ENCODE data around the gene STX7. TPM values are rescaled to one million over a fixed set of nuclear protein-coding genes. Genes with fewer than 3 reads are reported as not detected.

STX7 gene
- polyA plus RNA-seq, 3 donors: 49.7 to 85.1 (median 81.7) TPM

- H3K36me3 ChIP-seq (replicated peaks in 1 of 2; ENCODE audit: control insufficient read depth in 1 of 2, insufficient read depth in 2 of 2, low read length in 2 of 2): no peaks in the 10 kb centered on the region
- Mint-ChIP-seq H3K27me3 (ENCODE audit: low read depth in 3 of 3) (peaks cover 0 to 5% (median 1%) of the 10 kb centered on the region in 3 donors), H3K9me3 (no peaks in the 10 kb centered on the region), H3K4me3 (no peak overlapping the region), H3K4me1 (peaks cover 4% of the 10 kb centered on the region), H3K36me3 (no peaks in the 10 kb centered on the region), H3K27ac (no peak overlapping the region)
- H3K4me2 ChIP-seq (replicated peaks; ENCODE audit: extremely low read depth, low read length, poor library complexity, severe bottlenecking): no peak overlapping the region
- H3K4me1 ChIP-seq (ENCODE audit: control insufficient read depth in 1 of 2, insufficient read depth in 2 of 2, low read length in 2 of 2): no peaks in the 10 kb centered on the region
- H3K79me2 ChIP-seq (ENCODE audit: insufficient read depth, low read length): no peaks in the 10 kb centered on the region
- H3K27ac ChIP-seq (ENCODE audit: low read depth in 1 of 2, low read length in 2 of 2): no peak overlapping the region
- DNase-seq: no peak
- 90% methylated on average over 2 of the region's 2 CpGs for WGBS (ENCODE audit: insufficient coverage)
- H2AFZ ChIP-seq (ENCODE audit: insufficient read depth, low read depth, low read length, poor library complexity, severe bottlenecking): no peak overlapping the region
- H3K4me3 ChIP-seq (replicated peaks in 1 of 3; ENCODE audit: low read depth in 2 of 3, low read length in 3 of 3): no peak overlapping the region
- no peak overlapping the region for H3K9ac ChIP-seq (ENCODE audit: insufficient read depth, low read length, poor library complexity, severe bottlenecking)
- no peak for TF ChIP-seq CTCF (IDR thresholded peaks at IDR 0.05)
- H4K20me1 ChIP-seq (ENCODE audit: insufficient read depth, low read length): no peaks in the 10 kb centered on the region
- H3K9me3 ChIP-seq (replicated peaks in 1 of 2; ENCODE audit: control insufficient read depth in 1 of 2, insufficient read depth in 1 of 2, low read length in 2 of 2): no peaks in the 10 kb centered on the region
- no peaks in the 10 kb centered on the region for H3K27me3 ChIP-seq (ENCODE audit: control insufficient read depth in 2 of 2, insufficient read depth in 2 of 2, low read length in 2 of 2)
- intact Hi-C loops (cut with micrococcal nuclease): no loop called here
Measured at GRCh38 chr6:132526461-132526860, 13.5 kb upstream of the STX7 start.

- Mint-ChIP-seq H3K27ac (no peak overlapping the region), H3K4me1 (peaks cover 4% of the 10 kb centered on the region), H3K9me3 (no peaks in the 10 kb centered on the region), H3K36me3 (no peaks in the 10 kb centered on the region), H3K4me3 (no peak overlapping the region), H3K27me3 (ENCODE audit: low read depth in 3 of 3) (peaks cover 0 to 5% (median 3%) of the 10 kb centered on the region in 3 donors)
- H3K4me3 ChIP-seq (replicated peaks in 1 of 3; ENCODE audit: low read depth in 2 of 3, low read length in 3 of 3): no peak overlapping the region
- no peaks in the 10 kb centered on the region for H4K20me1 ChIP-seq (ENCODE audit: insufficient read depth, low read length)
- DNase-seq: no peak
- 0% methylated on average over 1 of the region's 4 CpGs for WGBS (ENCODE audit: insufficient coverage)
- no peaks in the 10 kb centered on the region for H3K36me3 ChIP-seq (replicated peaks in 1 of 2; ENCODE audit: control insufficient read depth in 1 of 2, insufficient read depth in 2 of 2, low read length in 2 of 2)
- no peaks in the 10 kb centered on the region for H3K79me2 ChIP-seq (ENCODE audit: insufficient read depth, low read length)
- intact Hi-C loops (cut with micrococcal nuclease): no loop called here
- no peaks in the 10 kb centered on the region for H3K27me3 ChIP-seq (ENCODE audit: control insufficient read depth in 2 of 2, insufficient read depth in 2 of 2, low read length in 2 of 2)
- H3K27ac ChIP-seq (ENCODE audit: low read depth in 1 of 2, low read length in 2 of 2): no peak overlapping the region
- H3K9ac ChIP-seq (ENCODE audit: insufficient read depth, low read length, poor library complexity, severe bottlenecking): no peak overlapping the region
- no peak overlapping the region for H2AFZ ChIP-seq (ENCODE audit: insufficient read depth, low read depth, low read length, poor library complexity, severe bottlenecking)
- no peaks in the 10 kb centered on the region for H3K4me1 ChIP-seq (ENCODE audit: control insufficient read depth in 1 of 2, insufficient read depth in 2 of 2, low read length in 2 of 2)
- H3K4me2 ChIP-seq (replicated peaks; ENCODE audit: extremely low read depth, low read length, poor library complexity, severe bottlenecking): no peak overlapping the region
- H3K9me3 ChIP-seq (replicated peaks in 1 of 2; ENCODE audit: control insufficient read depth in 1 of 2, insufficient read depth in 1 of 2, low read length in 2 of 2): no peaks in the 10 kb centered on the region
- no peak for TF ChIP-seq CTCF (IDR thresholded peaks at IDR 0.05)
Measured at GRCh38 chr6:132525866-132526265, 12.9 kb upstream of the STX7 start.

Measured in CD14-positive monocyte (primary cell).